CD4-positive, alpha-beta T cell treated with Interleukin-15 for 1 hour (primary cell): ENCODE results near the gene LEF1.

Source experiments
- DNase-seq: peaks from one replicate; pipeline ENCODE4 v3.0.0-alpha.2; 2020

The LEF1 gene

GRCh38 chr4:108146819-108147218 lies 21.9 kb downstream of the LEF1 start:
- no peak for DNase-seq

DNA sequence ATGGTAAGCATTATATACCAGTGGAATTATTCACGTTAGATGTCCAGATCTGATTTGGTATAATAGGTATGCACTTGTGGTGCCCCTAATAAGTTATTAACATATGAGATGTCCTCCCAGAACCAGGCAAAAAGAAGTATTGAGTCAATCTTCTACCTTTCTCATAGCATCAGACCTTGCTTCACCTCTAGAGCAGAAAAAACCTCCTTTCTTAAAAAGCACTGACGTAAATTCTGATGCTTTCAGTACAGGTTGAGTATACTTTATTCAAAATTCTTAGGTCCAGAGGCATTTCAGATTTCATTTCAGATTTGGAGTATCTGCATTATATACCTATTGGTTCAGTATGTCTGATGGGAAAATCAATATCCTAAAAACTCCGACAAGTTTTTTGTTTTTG lies 22.4 kb downstream of the LEF1 start:
- no peak for DNase-seq

GRCh38 chr4:108144451-108144850 lies 24.3 kb downstream of the LEF1 start:
- DNase-seq: no peak

- DNase-seq: no peak
These were observed 25.2 kb downstream of the LEF1 start for GRCh38 chr4:108143515-108143914.

DNA sequence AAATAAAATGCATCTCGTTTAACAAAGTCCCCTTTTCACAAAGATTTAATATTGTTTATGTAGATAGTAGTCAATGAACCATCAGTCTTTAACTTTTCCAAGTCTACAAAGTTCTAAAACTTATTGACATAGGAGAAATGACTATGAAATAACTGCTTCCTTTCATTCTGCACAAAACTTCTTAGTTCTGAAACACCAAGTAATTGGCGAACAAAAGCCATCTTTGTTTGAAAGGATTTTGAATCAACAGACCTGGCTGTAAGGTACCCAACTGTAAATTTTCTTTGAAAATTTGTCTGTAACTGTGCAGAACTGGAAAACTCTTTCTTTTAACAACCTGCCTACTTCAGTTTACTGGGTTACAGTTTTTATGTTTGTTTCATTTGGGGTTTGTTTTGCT lies 25.9 kb downstream of the LEF1 start:
- DNase-seq: no peak

DNA sequence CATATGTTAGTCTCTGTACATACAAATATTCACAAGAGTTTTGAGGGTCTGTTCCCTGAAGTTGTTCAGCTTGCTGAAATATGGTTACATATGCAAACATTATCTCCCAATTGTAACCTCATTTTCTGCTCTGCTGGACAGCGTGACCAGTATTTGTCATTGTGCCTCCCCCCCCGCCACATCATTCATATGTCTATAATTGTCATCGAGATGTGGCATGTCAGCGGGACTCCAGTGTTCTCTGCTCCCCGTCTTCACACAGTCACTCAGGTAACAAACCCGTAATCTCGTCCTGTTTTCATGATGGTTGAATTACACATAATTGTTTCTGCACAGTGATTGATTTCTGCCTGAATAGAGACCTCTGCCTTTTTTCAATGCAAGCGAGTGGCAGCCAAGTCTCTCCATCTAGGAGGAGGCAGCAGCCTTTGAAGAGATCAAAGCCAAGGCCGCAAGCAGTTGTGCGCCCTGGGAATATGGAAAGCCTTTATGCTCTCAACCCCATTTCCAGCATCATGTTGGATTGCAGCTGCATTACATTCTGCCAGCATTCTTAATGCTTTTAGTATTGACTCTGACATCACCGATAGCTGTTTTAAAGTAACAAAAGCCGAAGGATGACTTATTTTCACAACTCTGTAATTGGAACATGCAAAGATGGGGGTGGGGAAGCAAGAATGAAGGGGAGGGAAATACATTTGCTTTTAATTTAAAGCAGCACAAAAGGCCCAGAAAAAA lies 27.4 kb downstream of the LEF1 start:
- no peak for DNase-seq

DNA sequence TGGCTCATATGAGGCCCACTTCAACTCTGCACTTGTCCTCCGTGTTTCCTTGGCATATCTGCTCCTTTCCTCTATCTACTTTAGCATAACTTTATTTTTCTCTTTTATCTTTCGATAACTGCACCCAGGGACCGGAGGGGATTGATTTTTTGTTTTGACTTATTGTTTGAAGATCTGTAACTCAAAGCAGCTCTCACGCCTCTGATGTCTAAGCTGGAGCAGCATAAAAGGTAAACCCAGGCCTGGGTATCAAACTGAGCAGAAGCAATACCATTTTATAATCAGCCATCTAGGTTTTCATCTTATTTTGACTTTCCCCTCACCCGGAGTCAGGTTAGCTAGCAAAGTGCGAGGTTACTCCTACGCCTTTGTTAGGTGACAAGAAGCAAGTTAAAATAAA lies 28.4 kb downstream of the LEF1 start:
- DNase-seq: no peak

GRCh38 chr4:108139089-108139488 lies 29.6 kb downstream of the LEF1 start:
- DNase-seq: no peak

DNA sequence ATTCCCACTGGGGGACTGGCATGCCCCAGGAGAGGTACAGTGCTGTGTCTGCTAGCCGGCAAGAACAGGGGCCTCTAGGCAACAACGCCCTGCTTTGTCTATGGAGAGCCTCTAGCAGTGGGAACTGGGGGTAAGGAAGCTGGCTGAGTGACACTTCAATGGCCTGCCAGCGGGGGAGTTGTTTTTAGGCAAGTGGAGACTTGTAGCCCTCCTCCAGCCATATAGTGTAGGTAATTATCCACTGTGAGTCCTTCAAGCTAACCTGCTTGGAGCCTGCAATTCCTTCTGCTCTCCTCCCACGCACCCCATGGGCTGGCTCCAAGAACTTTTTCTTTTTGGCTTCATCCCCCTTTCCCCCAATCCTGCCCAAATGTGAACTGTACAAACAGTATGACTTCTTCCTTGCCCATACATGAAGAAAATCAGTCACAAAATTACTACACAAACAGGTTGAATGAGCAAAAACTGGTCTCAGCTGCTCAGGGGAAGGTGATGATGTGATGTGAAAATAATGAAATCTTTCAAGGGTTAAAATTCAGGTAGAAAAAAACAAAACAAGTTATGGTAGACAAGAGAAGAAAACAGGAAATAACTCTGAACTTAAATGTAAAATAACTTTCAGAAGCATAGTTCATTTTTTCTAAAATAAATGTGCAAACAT lies 33.1 kb downstream of the LEF1 start:
- DNase-seq: no peak

- no peak for DNase-seq
These were observed 37.8 kb downstream of the LEF1 start for GRCh38 chr4:108130955-108131354.

DNA sequence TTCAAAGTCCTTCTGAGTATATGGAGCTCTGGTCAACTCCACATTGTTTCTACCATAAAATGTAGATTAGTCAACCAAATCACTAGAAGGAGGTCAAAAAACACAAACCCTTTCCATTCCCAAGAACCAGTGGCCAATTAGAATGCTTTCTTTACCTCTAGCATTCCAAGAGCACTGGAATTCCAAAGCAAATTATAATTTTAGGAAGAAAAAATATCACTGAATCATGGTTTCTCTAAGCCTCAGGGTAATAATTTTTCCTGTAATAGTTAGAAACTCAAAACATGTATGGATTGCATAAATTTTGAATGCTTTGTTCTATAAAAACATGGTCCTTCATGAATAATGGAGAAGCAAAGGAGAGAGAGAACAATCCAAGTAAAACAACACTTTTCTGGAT lies 39.5 kb downstream of the LEF1 start:
- no peak for DNase-seq

DNA sequence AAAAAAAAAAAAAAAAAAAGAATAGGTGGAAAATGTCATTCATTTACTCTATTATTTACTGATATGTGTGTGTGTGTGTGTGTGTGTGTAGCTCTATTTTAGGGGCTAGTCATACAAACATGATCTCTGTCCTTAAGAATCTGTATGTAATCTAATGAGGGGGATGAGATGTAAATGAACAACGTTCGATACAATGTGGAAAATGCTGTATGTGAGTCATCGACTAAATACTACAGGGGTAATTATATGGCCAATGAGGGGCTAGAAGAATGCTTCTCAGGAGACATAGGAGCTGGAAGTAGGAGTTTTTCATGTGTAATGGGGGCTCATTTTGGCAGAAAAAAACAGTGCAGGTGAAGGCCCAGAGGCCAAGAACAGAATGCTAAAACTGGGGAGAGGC lies 41.9 kb downstream of the LEF1 start:
- DNase-seq: no peak

GRCh38 chr4:108120789-108121188 lies 47.9 kb downstream of the LEF1 start:
- DNase-seq: no peak

DNA sequence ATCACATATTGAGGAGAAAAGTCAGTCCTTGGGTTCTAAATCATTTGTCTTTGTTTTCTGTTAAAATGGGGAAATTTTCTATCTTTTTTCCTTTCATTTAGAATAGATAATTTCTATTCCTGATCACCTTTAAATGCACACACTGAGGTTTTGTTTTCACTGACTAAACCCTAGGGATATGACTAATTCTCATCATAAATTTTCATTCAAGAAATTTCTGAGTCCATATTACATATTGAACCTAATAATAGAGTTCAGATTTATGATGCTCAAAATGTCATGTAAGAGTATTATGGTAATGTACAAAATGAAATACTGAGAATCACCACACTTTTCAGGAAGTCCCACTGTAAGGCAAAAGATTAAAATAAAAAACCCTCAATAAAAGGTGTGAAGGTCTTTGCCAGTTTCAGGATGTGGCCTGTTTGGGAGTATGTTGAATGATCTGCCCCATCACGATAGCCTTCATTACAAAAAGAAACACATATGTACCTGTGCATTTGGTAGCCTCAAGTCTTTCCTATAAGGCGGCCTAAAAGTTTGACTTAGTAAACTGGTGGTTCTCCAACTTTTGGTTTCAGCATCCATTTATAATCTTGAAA lies 49.4 kb downstream of the LEF1 start:
- no peak for DNase-seq

DNA sequence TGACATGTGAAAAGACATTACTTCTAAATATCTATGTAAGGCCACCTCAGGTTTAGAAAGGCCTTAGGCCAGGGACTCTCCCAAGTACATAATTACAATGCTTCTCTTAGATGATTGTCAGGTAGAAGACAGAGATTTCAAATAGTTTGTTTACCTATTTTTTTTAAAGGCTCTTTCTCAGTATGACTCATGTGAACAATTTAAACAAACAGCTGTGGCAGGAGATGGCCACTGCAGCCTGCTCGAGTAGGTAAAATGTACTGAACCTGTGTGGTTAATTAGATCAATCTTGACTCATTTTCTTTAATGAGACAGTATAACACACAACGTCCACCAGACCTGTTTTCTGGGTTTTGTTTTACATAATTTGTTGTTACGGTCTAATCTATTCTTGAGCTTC lies 50.2 kb downstream of the LEF1 start:
- DNase-seq: peak; percentile 33

GRCh38 chr4:108117418-108118182 lies 51.1 kb downstream of the LEF1 start:
- DNase-seq: no peak

DNA sequence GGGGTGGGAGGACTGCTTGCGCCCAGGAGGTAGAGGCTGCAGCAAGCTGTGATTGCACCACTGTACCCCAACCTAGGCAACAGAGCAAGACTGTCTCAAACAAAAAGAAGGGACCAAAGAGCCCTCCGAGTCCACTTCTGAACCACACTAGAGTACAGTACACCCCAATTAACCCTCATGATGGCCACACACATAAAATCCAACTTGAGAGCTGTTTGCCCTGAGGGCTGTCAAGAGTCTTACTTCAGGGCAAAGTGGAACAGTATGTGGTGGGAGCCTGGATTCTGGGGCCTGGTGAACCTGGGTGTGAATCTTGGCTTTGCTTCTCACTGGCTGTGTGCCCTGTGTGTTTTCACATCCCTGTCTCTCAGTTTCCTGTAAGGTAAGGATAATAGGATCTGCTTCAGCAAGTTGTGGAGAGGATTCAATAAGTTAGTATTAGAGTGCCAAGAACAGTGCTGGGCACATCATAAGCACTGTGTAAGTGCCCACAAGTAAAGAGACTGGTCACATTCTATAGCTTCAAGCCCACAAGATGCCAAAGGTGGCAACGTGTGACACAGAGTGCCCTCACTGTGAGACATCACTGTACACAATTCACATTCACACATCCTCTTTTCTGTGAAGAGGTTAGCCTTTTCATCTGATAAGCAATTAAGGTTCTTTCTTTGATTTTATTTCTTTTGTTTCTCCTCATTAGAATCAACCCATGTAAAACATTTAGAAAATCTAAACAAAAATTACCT lies 52.1 kb downstream of the LEF1 start:
- DNase-seq: peak; percentile 45

DNA sequence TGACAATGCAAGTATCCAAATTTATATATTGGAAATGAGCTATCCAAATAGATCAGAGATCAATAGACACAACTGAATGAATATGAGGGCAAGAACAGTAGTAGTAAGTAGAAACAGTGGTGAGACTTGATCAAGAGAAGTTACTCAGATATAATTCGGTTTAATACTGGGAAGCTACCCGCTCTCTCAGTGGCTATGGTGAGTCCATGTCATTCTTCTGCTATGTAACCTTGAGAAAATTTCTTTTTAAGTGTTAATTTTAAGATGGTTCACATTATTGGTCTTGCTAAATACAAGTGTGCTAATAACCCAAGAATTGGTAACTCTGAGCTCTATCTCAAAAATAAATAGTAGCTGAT lies 53.6 kb downstream of the LEF1 start:
- DNase-seq: no peak

- no peak for DNase-seq
These were observed 54.2 kb downstream of the LEF1 start for GRCh38 chr4:108114503-108114902.

- peak; percentile 79 for DNase-seq
These were observed 55.5 kb downstream of the LEF1 start for GRCh38 chr4:108113229-108113628.

- no peak for DNase-seq
These were observed 57.0 kb downstream of the LEF1 start for GRCh38 chr4:108111781-108112180.

DNA sequence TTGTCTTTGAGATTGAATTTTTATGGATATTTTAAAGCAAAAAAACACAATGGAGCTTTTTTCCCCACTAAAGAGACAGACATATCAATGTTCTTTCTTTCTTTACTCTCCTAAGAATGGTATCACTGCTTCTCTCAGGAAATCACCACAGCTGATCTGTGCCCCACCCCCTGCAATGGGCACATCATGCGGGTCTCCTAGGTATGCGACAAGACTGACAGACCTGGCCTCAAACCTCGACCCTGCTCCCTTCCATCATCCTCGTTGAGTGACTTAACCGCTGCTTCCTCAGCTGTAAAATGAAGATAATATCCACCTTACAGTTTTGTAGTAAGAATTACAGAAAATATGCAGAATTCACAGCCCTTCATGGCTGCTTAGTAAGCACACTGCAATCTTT lies 58.3 kb downstream of the LEF1 start:
- no peak for DNase-seq

GRCh38 chr4:108109997-108110416 lies 58.7 kb downstream of the LEF1 start:
- DNase-seq: no peak
